HG02623 (cell line): ENCODE results near the gene SLC25A12.
"Not testable (repeated sequence)": the region's sequence is repeated elsewhere in the genome, so short reads cannot be mapped to it uniquely, and the experiment has no call there.

Experiments used
- ATAC-seq: cut with Tn5 transposase; IDR thresholded peaks from one replicate; pipeline ENCODE4 v1.9.1; 2021; ENCODE audit warnings: moderate library complexity; ENCODE audit not compliant: unreplicated experiment

The SLC25A12 gene

DNA sequence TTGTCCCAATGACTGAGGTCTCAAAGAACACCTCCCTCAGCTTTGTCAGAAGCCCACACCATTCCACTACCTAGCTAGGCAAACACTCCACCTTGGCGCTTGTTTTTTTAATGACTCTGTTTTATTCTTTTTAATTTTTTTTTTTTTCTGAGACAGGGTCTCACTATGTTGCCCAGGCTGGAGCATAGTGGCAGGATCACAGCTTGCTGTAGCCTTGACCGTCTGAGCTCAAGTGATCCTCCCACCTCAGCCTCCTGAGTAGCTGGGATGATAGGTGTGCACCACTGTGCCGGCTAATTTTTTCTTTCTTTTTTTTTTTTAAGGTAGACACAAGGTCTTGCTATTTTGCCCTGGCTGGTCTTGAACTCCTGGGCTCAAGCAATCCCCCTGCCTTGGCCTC lies 101.9 kb downstream of the SLC25A12 start:
- ATAC-seq: no peak

- no peak for ATAC-seq
Observed at GRCh38 chr2:171791361-171791760, 102.7 kb downstream of the SLC25A12 start.

GRCh38 chr2:171789956-171790355 lies 104.1 kb downstream of the SLC25A12 start:
- no peak for ATAC-seq

DNA sequence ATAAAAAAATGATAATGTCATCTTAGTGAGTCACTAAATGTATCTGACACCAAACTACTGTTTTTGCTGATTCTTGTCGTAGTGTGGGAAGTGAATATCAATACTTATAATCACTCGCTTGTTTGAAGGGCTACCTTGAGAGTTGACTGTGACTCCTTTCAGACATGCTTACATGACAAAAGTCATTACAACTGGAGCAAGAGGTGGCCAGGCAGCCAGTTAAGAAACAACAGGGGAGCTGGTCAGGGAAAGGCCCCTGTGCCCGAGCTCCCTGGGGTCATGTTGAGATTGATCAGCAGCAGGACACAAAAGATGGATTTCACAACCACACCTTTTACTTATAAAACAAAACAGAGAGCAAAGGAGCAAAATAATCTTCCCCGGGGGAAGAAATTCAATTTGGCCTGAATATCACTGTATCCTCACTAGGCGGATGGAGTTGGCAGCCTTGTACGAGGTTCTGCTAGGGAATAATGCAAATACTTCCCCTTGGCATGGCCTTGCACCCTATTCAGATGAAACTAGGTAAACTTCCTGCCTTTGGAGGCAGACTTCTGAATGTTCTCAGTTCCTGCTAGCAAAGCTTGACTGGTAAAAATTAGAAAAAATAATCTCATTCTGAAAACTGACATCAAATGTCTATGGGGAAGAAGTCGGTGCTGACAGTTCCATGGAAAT lies 105.6 kb downstream of the SLC25A12 start:
- no peak for ATAC-seq

GRCh38 chr2:171787333-171788072 lies 106.5 kb downstream of the SLC25A12 start:
- ATAC-seq: no peak

- no peak for ATAC-seq
Observed at GRCh38 chr2:171785450-171785849, 108.6 kb downstream of the SLC25A12 start.

GRCh38 chr2:171778515-171778914 lies 115.5 kb downstream of the SLC25A12 start:
- no peak for ATAC-seq

DNA sequence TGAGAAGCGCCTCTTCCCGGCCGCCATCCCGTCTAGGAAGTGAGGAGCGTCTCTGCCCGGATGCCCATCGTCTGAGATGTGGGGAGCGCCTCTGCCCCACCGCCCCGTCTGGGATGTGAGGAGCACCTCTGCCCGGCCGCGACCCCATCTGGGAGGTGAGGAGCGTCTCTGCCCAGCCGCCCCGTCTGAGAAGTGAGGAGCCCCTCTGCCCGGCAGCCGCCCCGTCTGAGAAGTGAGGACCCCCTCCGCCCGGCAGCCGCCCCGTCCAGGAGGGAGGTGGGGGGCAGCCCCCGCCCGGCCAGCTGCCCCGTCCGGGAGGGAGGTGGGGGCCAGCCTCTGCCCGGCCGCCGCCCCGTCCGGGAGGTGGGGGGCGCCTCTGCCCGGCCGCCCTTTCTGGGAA lies 119.5 kb downstream of the SLC25A12 start:
- not testable (repeated sequence) for ATAC-seq

GRCh38 chr2:171772373-171772772 lies 121.7 kb downstream of the SLC25A12 start:
- no peak for ATAC-seq

DNA sequence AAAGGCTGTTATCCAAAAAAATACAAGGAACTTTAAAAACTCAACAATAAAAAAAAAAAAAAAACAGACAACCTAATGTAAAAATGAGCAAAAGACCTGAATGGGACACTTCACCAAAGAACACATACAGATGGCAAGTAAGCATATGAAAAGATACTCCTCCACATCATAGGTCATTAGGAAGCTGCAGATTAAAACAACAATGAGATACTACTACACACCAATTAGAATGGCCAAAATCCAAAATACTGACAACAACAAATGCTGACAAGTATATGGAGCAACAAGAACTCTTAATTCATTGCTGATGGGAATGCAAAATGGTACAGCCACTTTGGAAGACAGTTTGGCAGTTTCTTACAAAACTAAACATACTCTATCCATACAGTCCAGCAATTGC lies 122.6 kb downstream of the SLC25A12 start:
- ATAC-seq: no peak

GRCh38 chr2:171763602-171764001 lies 130.4 kb downstream of the SLC25A12 start:
- ATAC-seq: no peak

GRCh38 chr2:171762879-171763573 lies 131.0 kb downstream of the SLC25A12 start:
- ATAC-seq: no peak

DNA sequence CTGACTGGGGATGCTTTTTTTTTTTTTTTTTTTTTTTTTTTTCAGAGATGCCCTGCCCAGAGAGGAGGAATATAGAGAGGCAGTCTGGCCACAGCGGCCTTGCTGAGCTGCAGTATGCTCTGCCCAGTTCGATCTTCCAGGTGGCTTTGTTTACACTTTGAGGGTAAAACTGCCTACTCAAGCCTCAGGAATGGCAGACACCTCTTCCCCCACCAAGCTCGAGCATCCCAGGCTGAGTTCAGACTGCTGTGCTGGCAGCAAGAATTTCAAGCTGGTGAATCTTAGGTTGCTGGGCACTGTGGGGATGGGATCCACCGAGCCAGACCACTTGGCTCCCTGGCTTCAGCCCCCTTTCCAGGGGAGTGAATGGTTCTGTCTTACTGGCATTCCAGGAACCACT lies 132.9 kb downstream of the SLC25A12 start:
- not testable (repeated sequence) for ATAC-seq

- ATAC-seq: not testable (repeated sequence)
Observed at GRCh38 chr2:171758762-171759161, 135.3 kb downstream of the SLC25A12 start.

- no peak for ATAC-seq
Observed at GRCh38 chr2:171754254-171754939, 139.6 kb downstream of the SLC25A12 start.

DNA sequence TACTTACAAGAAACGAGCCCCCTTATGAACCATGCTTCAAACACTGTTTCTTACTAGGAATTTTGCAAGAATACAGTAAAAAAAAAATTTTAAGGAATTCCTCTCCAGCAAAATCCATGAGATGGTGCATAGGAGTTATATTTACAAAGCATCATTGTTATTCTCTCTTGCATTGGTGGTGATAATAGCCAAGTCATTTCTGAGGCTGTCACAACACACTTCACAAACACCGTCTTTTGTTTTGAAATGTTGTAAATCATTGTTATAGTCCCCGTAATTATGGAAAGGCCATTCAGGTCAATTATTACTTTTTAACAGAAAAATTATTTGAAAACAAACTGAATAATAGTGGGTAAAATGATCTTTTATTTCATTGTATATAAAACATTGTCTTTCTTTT lies 146.7 kb downstream of the SLC25A12 start:
- no peak for ATAC-seq

GRCh38 chr2:171745806-171746205 lies 148.2 kb downstream of the SLC25A12 start:
- ATAC-seq: no peak

GRCh38 chr2:171745141-171745540 lies 148.9 kb downstream of the SLC25A12 start:
- no peak for ATAC-seq

DNA sequence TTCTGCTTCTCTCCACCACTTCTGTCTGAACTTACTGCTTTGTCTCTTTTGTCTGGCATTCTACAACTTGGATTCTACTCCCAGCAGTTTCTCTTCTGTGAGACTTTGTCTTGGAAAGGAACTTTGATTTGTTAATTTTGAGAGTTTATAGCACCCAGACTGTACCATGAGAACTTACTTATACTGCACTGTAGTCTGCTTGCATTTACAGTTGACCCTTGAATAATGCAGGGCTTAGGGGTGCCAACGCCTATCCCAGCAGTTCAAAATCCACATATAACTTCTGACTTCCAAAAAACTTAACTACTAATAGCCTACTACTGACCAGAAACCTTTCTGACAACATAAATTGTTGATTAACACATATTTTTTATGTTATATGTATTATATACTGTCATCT lies 151.3 kb downstream of the SLC25A12 start:
- no peak for ATAC-seq

DNA sequence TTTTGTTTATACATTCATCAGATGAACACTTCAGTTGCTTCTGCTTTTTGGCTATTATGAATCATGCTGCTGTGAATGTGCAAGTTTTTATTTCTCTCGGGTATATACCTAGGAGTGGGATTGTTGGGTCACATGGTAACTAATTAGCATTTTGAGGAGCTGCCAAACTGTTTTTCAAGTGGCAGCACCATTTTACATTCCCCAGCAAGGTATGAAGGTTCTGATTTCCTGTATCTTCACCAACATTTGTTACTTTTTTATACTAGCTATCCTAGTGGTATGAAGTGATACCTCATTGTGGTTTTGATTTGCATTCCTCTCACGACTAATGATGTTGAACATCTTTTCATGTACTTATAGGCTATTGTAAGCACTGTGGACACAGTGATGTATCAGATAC lies 152.9 kb downstream of the SLC25A12 start:
- ATAC-seq: no peak

DNA sequence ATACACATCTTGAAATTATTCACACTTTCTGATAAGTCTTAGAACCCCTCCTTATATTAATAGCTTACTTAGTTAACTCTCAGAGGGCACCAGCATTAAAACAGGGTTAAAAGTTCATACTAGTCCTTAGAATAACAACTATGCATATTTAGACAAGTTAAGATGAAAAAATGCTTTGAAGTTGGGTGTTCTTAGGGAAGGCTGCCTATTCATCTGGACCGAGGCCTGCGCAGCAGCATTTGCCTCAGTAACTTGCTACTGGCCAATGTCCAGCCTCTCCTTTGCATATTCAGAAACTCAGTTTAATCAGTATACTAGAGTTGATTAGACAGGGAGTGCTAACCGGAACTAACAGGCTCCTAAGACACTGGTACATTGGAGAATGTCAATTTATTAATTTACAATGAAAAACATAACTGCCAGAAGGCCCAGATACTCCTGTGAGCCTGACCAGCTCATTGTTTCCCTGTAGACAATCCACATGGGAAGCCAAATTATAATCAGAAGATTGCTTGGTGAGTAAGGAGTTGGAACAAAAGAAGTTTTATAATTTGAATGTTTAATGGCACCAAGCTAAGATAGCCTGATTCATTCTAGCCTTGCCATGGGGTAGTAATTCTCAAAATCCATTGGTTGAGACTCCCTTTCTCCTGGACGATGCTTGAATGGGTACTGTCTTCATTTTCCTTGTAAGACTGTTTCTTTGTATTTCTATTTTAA lies 157.9 kb downstream of the SLC25A12 start:
- ATAC-seq: no peak
